ENCODE results near the gene UBAP2.

- TF ChIP-seq CTCF (IDR thresholded peaks at IDR 0.05): no peak
- TF ChIP-seq EP300 (IDR thresholded peaks at IDR 0.05): no peak
- TF ChIP-seq POLR2A (IDR thresholded peaks at IDR 0.05): no peak
Measured at GRCh38 chr9:33943389-33943788, 105.3 kb downstream of the UBAP2 start.

Data from ovary (tissue), 3 donors.